K562 (cell line): ENCODE data around the gene BCL3. TPM values are rescaled to one million over a fixed set of nuclear protein-coding genes. Genes with fewer than 3 reads are reported as not detected.

Experiments used
- ATAC-seq: fragments of 200-7000 bp; cut with Tn5 transposase; 3 replicates; pipeline ENCODE4 v1.9.1; 2020; ENCODE audit warnings: moderate library complexity
- BruUV-seq: library from RNA; stranded (reverse); fragments of 400-500 nt; replicated peaks from 2 replicates; lab custom pipeline; 2021; lab: Mats Ljungman, UMichigan
- CTCF ChIA-PET: fragments of 300-600 bp; formaldehyde crosslinking; extraction: SDS; loops from one replicate; lab custom pipeline; 2021; ENCODE audit warnings: low intra/inter-chr PET ratio; lab: Yijun Ruan, JAX
- POLR2A ChIA-PET: fragments of 300-600, 350-650 bp; sonication (Branson Sonifier 250); formaldehyde crosslinking; extraction: SDS; loops from one replicate; lab custom pipeline; 2021; ENCODE audit warnings: antibody characterized with exemption, inconsistent platforms; lab: Yijun Ruan, JAX
- DNase-seq, 4 experiments: peaks; one replicate each; pipeline versions ENCODE4 v3.0.0 to v3.0.0-alpha.2; 2011 to 2018; ENCODE audit warnings: low spot score in 3 of 4, mixed read lengths in 3 of 4; ENCODE audit errors: extremely low read depth in 1 of 4
- FAIRE-seq: peaks from 2 replicates; lab custom pipeline; 2011; peaks lifted over from hg19 to GRCh38; lab: Jason Lieb, UNC
- H2AFZ ChIP-seq: 2 replicates; pipeline ENCODE4 v1.6.0; 2011; ENCODE audit warnings: low read depth, low read length, control low read depth, inconsistent platforms
- H3K27ac ChIP-seq: fragments of 200-600 bp; 3 replicates; pipeline ENCODE4 v1.8.0; 2011; ENCODE audit warnings: low read depth, mild to moderate bottlenecking, control low read depth, inconsistent platforms, low read length, moderate library complexity, mixed read lengths; ENCODE audit errors: extremely low read depth
- H3K27me3 ChIP-seq, 2 experiments: fragments of 300-600 bp in 1 of 2; 2 replicates in 1 of 2; 3 replicates in 1 of 2; pipeline versions ENCODE4 v1.6.0 to v1.8.0; 2011; ENCODE audit warnings: inconsistent platforms in 2 of 2, low read length in 2 of 2, mild to moderate bottlenecking in 1 of 2, mixed read lengths in 1 of 2, moderate library complexity in 1 of 2; ENCODE audit not compliant: control insufficient read depth in 2 of 2, insufficient read depth in 2 of 2
- H3K36me3 ChIP-seq: fragments of 300-600 bp; 3 replicates; pipeline ENCODE4 v1.8.0; 2011; ENCODE audit warnings: mild to moderate bottlenecking, low read length, inconsistent platforms; ENCODE audit not compliant: control insufficient read depth, insufficient read depth
- H3K4me1 ChIP-seq, 2 experiments: fragments of 200-600 bp in 1 of 2; replicated peaks in 1 of 2; 2 replicates in 1 of 2; 3 replicates in 1 of 2; pipeline versions ENCODE4 v1.5.1 to v1.8.0; 2011; ENCODE audit warnings: inconsistent platforms in 2 of 2, low read length in 2 of 2, mild to moderate bottlenecking in 1 of 2, mixed read lengths in 1 of 2, moderate library complexity in 1 of 2; ENCODE audit not compliant: control insufficient read depth in 2 of 2, insufficient read depth in 2 of 2
- H3K4me2 ChIP-seq: 2 replicates; pipeline ENCODE4 v1.6.1; 2011; ENCODE audit warnings: low read length, control low read depth, inconsistent platforms, mixed read lengths; ENCODE audit not compliant: insufficient read depth
- H3K4me3 ChIP-seq: fragments of 200-600 bp; sonication (generic), shearing (Covaris generic); 2 replicates; pipeline ENCODE4 v1.5.1; 2016; ENCODE audit warnings: control low read depth, inconsistent platforms
- H3K79me2 ChIP-seq: fragments of 200-600 bp; 3 replicates; pipeline ENCODE4 v1.8.0; 2011; ENCODE audit warnings: low read length, inconsistent platforms; ENCODE audit not compliant: control insufficient read depth, insufficient read depth
- H3K9ac ChIP-seq, 2 experiments: 2 replicates each; pipeline versions ENCODE4 v1.6.0 to v1.6.1; 2011; ENCODE audit warnings: low read depth in 2 of 2, low read length in 2 of 2, control low read depth in 1 of 2, inconsistent platforms in 1 of 2, mild to moderate bottlenecking in 1 of 2, mixed read lengths in 1 of 2; ENCODE audit not compliant: insufficient read depth in 1 of 2
- H3K9me1 ChIP-seq: one replicate; pipeline ENCODE4 v1.6.0; 2011; ENCODE audit warnings: inconsistent platforms, mild to moderate bottlenecking, low read length, moderate library complexity; ENCODE audit not compliant: control insufficient read depth, insufficient read depth
- H3K9me3 ChIP-seq: replicated peaks from 2 replicates; pipeline ENCODE4 v1.5.1; 2011; ENCODE audit warnings: low read depth, low read length, inconsistent platforms; ENCODE audit not compliant: control insufficient read depth, insufficient read depth
- H4K20me1 ChIP-seq: replicated peaks from 2 replicates; pipeline ENCODE4 v1.6.1; 2011; ENCODE audit warnings: low read length, inconsistent platforms, mixed read lengths; ENCODE audit not compliant: control insufficient read depth, insufficient read depth
- CREB1 ChIP-seq, 2 experiments: sonication (generic) in 1 of 2; formaldehyde crosslinking in 1 of 2; IDR thresholded peaks; 2 replicates each; pipeline versions ENCODE4 v1.6.1 to v1.8.0; 2012 to 2022; ENCODE audit warnings: inconsistent platforms in 1 of 2, mild to moderate bottlenecking in 1 of 2, missing genetic modification reagents in 1 of 2, moderate library complexity in 1 of 2
- CREM ChIP-seq: IDR thresholded peaks from 2 replicates; pipeline ENCODE4 v1.6.1; 2014; ENCODE audit warnings: antibody characterized with exemption, low read depth
- ELF4 ChIP-seq: fragments of 450-650 bp; formaldehyde crosslinking; IDR thresholded peaks from 2 replicates; pipeline ENCODE4 v1.4.0; 2022; ENCODE audit warnings: missing genetic modification characterization
- EP300 ChIP-seq: IDR thresholded peaks from 2 replicates; pipeline ENCODE4 v1.6.1; 2012; ENCODE audit warnings: low read length, improper control_type of control experiment
- MYC ChIP-seq, 2 experiments: fragments of 250-450 bp in 1 of 2; sonication (Bioruptor Pico) in 1 of 2; IDR thresholded peaks; 2 replicates each; pipeline versions ENCODE4 v1.5.1 to v1.6.1; 2012 to 2021; ENCODE audit warnings: low read depth in 2 of 2, borderline replicate concordance in 1 of 2, improper control_type of control experiment in 1 of 2, low read length in 1 of 2, mild to moderate bottlenecking in 1 of 2, moderate library complexity in 1 of 2
- NR4A1 ChIP-seq, 2 experiments: fragments of 250-450 bp in 1 of 2; fragments of 450-650 bp in 1 of 2; sonication (Bioruptor Pico) in 1 of 2; IDR thresholded peaks; 2 replicates each; pipeline versions ENCODE4 v1.4.0 to v1.6.1; 2016 to 2020; ENCODE audit warnings: mild to moderate bottlenecking in 2 of 2, missing compliant biosample characterization in 1 of 2, missing genetic modification characterization in 1 of 2, moderate library complexity in 1 of 2
- SREBF1 ChIP-seq: fragments of 150-350 bp; IDR thresholded peaks from 2 replicates; pipeline ENCODE4 v1.6.1; 2014; ENCODE audit warnings: antibody characterized with exemption, low read depth, low read length, borderline replicate concordance
- STAG1 ChIP-seq: sonication (generic); formaldehyde crosslinking; IDR thresholded peaks from 2 replicates; pipeline ENCODE4 v1.5.0; 2020; ENCODE audit warnings: missing genetic modification reagents, borderline replicate concordance
- WGBS: fragments of 100-300 bp; shearing (Covaris generic); methylation state at CpG from one replicate; pipeline ENCODE4 v1.1.6; 2016; ENCODE audit warnings: low coverage, mixed read lengths; ENCODE audit not compliant: insufficient coverage; ENCODE audit errors: missing lambda C conversion rate; 5-methylcytosine and 5-hydroxymethylcytosine counted together
- in situ Hi-C: fragments of 300-500 bp; cut with MboI; formaldehyde crosslinking; loops from 4 replicates; pipeline ENCODE4 v1.15.0; 2018; ENCODE audit warnings: inconsistent platforms, mixed read lengths
- intact Hi-C: fragments of 100-400 bp; cut with micrococcal nuclease; formaldehyde crosslinking; loops from 2 replicates; pipeline ENCODE4 v1.14.2; 2022
- polyA plus RNA-seq, 8 experiments: library from polyadenylated mRNA; depleted of rRNA in 4 of 8; stranded (reverse) in 5 of 8; unstranded in 3 of 8; fragments of >200 nt; fragmentation: Nextera tagmentation in 2 of 8; fragmentation: Illumina TruSeq in 1 of 8; extraction: Ambion mirVana in 2 of 8; extraction: Trizol in 1 of 8; gene quantifications; 2 replicates each; pipeline versions ENCODE4 v1.2.1 to v1.2.3, GENCODE V29; 2011 to 2014; ENCODE audit warnings: inconsistent platforms in 1 of 8, missing spikeins in 1 of 8
- total RNA-seq, 7 experiments: library from RNA; depleted of rRNA in 6 of 7; stranded (reverse); fragments of >200 nt in 6 of 7; fragmentation: Illumina TruSeq in 2 of 7; extraction: Trizol in 2 of 7; gene quantifications; 2 replicates each; pipeline versions ENCODE4 v1.2.1 to v1.2.3, GENCODE V29; 2011 to 2021; ENCODE audit warnings: low replicate concordance in 1 of 7
- TF ChIP-seq, protein P1 (sequence below), 3 experiments: fragments of 200-800 bp in 1 of 3; sonication (Bioruptor generic) in 1 of 3; sonication (generic) in 1 of 3; formaldehyde crosslinking in 1 of 3; IDR thresholded peaks; 2 replicates each; pipeline versions ENCODE4 v1.6.1 to v1.8.0; 2016 to 2022; ENCODE audit warnings: mild to moderate bottlenecking in 2 of 3, missing compliant biosample characterization in 2 of 3, missing genetic modification characterization in 2 of 3, missing genetic modification reagents in 1 of 3
- TF ChIP-seq, protein P2 (sequence below): fragments of 250-450 bp; sonication (Bioruptor Pico); IDR thresholded peaks from 2 replicates; pipeline ENCODE4 v1.8.0; 2022; ENCODE audit warnings: inconsistent platforms, mild to moderate bottlenecking, moderate library complexity, borderline replicate concordance
- TF ChIP-seq, protein P3 (sequence below): fragments of 250-450 bp; sonication (Bioruptor Pico); IDR thresholded peaks from 2 replicates; pipeline ENCODE4 v1.4.0; 2020; ENCODE audit warnings: mild to moderate bottlenecking
- TF ChIP-seq, protein P4 (sequence below): sonication (generic); formaldehyde crosslinking; IDR thresholded peaks from 2 replicates; pipeline ENCODE4 v1.8.0; 2022; ENCODE audit warnings: mild to moderate bottlenecking, missing genetic modification reagents

Gene BCL3
- total and polyA plus RNA-seq, 9 of the 15 experiments (the other 6 are each of a cell fraction or from before 2014, with no cell fraction given): 0.03 to 2.4 (median 0.50) TPM; not detected in 1

DNA sequence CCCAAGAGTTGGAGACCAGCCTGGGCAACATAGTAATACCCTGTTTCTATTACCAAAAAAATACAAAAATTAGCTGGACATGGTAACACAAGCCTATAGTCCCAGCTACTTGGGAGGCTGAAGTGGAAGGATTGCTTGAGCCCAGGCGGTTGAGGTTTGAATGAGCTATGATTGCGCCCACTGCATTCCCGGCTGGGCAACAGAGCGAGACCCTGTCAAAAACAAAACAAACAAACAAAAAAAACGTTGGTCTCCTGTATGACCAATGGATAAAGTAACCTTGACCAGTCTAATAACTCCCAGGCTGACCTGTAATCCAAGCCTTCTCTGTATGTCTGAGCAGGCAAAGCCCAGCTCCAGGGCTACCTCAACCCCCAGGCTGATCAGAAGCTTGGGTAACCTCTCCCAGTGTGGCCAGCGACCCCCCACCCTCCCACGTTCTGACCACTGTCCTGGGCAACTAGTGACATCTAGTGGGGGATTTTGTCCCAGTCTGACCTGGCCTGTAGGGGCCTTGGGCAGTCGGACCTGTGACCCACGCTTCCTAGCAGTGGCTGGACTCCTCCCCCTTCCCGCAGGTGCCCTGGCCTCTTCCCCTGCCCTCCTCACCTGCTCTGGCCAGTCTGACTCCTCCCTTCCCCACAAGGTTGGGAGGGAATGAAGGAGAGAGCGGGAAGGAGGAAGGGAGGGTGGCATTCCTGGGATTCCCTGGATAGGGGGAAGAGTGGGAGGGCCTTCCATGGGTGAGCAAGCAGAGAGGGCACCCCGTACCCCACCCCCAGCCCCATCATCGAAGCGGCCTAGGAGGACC lies 59.3 kb downstream of the BCL3 start:
- H3K9ac ChIP-seq: peak overlapping the region in 1 of 2 experiments; percentile 75; a peak in 1 of 4 replicates
- no peaks in the 10 kb centered on the region for H3K9me1 ChIP-seq
- FAIRE-seq (peak; percentile 77), DNase-seq (peak; percentile 74 to 80 (median 78)), ATAC-seq (peak; percentile 91)
- H3K9me3 ChIP-seq: no peaks in the 10 kb centered on the region
- H3K4me3 ChIP-seq: no peak overlapping the region
- H3K79me2 ChIP-seq: no peaks in the 10 kb centered on the region
- under 1% methylated on average over 13 of the region's 14 CpGs for WGBS
- H4K20me1 ChIP-seq: no peaks in the 10 kb centered on the region
- ChIA-PET POLR2A (interaction anchor here (1.0 kb wide), 1 partner anchor 40 kb away, joined by 5 read pairs; no protein-coding TSS in a partner anchor), CTCF (interaction anchor here (0.7 to 1.2 kb wide), 3 partner anchors 37 to 84 kb away, joined by 4 to 6 read pairs (median 5); no protein-coding TSS in a partner anchor)
- BruUV-seq: no TSS peak
- no peak overlapping the region for H3K27ac ChIP-seq
- H3K4me2 ChIP-seq: no peak overlapping the region; the same call in 1 of the 2 replicates
- in situ Hi-C loops (no loop called here), intact Hi-C loops (loop anchor here (1.0 kb wide), 1 partner anchor 24 kb away; no protein-coding TSS in a partner anchor)
- H3K4me1 ChIP-seq: peaks cover 10 to 21% of the 10 kb centered on the region in 2 experiments; a peak in 4 of 5 replicates
- H2AFZ ChIP-seq: peak overlapping the region; percentile 66
- H3K27me3 ChIP-seq: peaks cover 14 to 33% of the 10 kb centered on the region in 2 experiments; a peak in 4 of 5 replicates
- H3K36me3 ChIP-seq: no peaks in the 10 kb centered on the region
- TF ChIP-seq, protein P1, sequence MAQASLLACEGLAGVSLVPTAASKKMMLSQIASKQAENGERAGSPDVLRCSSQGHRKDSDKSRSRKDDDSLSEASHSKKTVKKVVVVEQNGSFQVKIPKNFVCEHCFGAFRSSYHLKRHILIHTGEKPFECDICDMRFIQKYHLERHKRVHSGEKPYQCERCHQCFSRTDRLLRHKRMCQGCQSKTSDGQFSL (CRISPR knock-in tag; IDR thresholded peaks at IDR 0.05): peak; percentile 68; the same call in 1 of the 2 replicates
- TF ChIP-seq, protein P1 (tag; IDR thresholded peaks at IDR 0.05): no peak
- 0 out of 2 replicates have a peak, but pooled peaks have one; percentile 14 for TF ChIP-seq MYC (IDR thresholded peaks at IDR 0.05; ENCODE audit: low read depth, low read length)
- no peak for TF ChIP-seq MYC (CRISPR knock-in tag; IDR thresholded peaks at IDR 0.05; ENCODE audit: borderline replicate concordance, low read depth)
- no peak for TF ChIP-seq CREB1 (IDR thresholded peaks at IDR 0.05)
- no peak for TF ChIP-seq CREB1 (CRISPR knock-in tag; IDR thresholded peaks at IDR 0.05)
- no peak for TF ChIP-seq EP300
- no peak for TF ChIP-seq SREBF1
- no peak for TF ChIP-seq ELF4 (CRISPR knock-in tag)
- TF ChIP-seq CREM: 0 out of 2 replicates have a peak, but pooled peaks have one; percentile 18
- TF ChIP-seq, protein P2, sequence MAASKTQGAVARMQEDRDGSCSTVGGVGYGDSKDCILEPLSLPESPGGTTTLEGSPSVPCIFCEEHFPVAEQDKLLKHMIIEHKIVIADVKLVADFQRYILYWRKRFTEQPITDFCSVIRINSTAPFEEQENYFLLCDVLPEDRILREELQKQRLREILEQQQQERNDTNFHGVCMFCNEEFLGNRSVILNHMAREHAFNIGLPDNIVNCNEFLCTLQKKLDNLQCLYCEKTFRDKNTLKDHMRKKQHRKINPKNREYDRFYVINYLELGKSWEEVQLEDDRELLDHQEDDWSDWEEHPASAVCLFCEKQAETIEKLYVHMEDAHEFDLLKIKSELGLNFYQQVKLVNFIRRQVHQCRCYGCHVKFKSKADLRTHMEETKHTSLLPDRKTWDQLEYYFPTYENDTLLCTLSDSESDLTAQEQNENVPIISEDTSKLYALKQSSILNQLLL (CRISPR knock-in tag): no peak
- TF ChIP-seq, protein P3, sequence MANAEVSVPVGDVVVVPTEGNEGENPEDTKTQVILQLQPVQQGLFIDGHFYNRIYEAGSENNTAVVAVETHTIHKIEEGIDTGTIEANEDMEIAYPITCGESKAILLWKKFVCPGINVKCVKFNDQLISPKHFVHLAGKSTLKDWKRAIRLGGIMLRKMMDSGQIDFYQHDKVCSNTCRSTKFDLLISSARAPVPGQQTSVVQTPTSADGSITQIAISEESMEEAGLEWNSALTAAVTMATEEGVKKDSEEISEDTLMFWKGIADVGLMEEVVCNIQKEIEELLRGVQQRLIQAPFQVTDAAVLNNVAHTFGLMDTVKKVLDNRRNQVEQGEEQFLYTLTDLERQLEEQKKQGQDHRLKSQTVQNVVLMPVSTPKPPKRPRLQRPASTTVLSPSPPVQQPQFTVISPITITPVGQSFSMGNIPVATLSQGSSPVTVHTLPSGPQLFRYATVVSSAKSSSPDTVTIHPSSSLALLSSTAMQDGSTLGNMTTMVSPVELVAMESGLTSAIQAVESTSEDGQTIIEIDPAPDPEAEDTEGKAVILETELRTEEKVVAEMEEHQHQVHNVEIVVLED: no peak
- TF ChIP-seq STAG1 (CRISPR knock-in tag): no peak; the same call in 1 of the 2 replicates
- TF ChIP-seq, protein P4, sequence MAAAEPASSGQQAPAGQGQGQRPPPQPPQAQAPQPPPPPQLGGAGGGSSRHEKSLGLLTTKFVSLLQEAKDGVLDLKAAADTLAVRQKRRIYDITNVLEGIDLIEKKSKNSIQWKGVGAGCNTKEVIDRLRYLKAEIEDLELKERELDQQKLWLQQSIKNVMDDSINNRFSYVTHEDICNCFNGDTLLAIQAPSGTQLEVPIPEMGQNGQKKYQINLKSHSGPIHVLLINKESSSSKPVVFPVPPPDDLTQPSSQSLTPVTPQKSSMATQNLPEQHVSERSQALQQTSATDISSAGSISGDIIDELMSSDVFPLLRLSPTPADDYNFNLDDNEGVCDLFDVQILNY (CRISPR knock-in tag): no peak
- TF ChIP-seq NR4A1 (CRISPR knock-in tag; IDR thresholded peaks at IDR 0.05): no peak
- TF ChIP-seq NR4A1 (tag; IDR thresholded peaks at IDR 0.05): no peak
